NCI-H82 treated with DMSO at 0.1 percent for 48 hours (cell line): ENCODE measurements around the gene SLC25A41.
"Not testable (repeated sequence)": the region's sequence is repeated elsewhere in the genome, so short reads cannot be mapped to it uniquely, and the experiment has no call there.

Experiments
- DNase-seq: peaks from one replicate; lab custom pipeline; 2025; ENCODE audit not compliant: unreplicated experiment; lab: John Stamatoyannopoulos, UW

The SLC25A41 gene

DNA sequence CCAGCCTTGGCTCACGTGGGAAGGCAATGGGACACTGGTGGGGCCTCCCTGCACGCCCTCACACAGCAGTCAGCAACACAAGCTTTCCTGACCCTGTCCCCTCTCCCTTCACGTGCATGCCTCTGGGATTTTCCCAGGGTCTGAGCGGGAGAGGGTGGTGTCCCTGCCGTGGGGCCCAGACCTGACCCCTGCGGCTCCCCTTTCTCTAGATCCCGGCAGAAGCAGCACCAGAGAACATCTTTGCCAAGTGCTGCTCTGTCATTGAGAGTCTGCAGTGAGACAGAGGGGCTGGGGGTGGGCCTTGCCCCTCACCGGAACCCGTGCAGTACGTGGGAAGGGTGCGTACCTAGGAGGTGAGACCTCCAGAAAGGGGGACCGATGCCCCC is 21.5 kb downstream of the SLC25A41 start:
- no peak for DNase-seq

GRCh38 chr19:6409346-6409745 is 24.2 kb downstream of the SLC25A41 start:
- DNase-seq, result no peak

- DNase-seq, result no peak
Measured at GRCh38 chr19:6406401-6406800, 27.2 kb downstream of the SLC25A41 start.

DNA sequence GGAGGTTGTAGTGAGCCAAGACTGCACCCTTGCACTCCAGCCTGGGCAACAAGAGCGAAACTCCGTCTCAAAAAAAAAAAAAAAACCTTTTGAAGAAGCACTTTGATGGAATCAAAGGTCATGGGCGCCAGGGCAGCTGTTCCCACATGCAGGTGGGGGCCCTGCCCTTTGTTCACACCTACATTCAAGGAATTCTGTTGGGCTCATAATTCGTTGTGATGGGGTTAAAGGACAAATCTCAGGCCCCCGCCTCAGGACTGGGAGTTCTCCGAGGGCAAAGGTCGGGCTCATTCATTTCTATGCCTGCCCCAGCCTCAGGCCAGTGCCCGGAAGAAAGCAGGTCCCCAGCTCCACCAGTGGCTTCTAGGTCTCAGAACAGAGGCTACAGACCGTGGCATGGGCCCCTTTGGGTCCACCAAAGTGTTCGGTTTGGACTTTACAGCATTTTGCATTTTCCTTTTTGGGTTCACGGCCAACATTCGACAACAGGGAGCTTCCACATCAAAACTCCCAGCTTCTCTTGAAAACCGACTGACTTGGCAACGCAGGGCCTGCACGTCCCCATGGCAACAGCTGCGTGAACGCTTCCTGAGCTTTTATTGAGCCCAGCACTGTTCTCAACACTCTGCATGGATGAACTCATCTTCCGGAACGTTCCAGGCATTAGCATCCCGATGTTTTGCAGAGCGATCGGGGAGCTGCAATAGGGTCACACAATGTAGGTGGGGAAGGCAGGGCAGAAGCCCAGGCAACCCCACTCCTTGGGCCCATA is 30.5 kb downstream of the SLC25A41 start:
- DNase-seq, result no peak

GRCh38 chr19:6402058-6402457 is 31.5 kb downstream of the SLC25A41 start:
- no peak for DNase-seq

- not testable (repeated sequence) for DNase-seq
Measured at GRCh38 chr19:6400062-6400944, 33.3 kb downstream of the SLC25A41 start.

GRCh38 chr19:6396305-6396704 is 37.3 kb downstream of the SLC25A41 start:
- DNase-seq, result no peak

GRCh38 chr19:6394831-6395230 is 38.7 kb downstream of the SLC25A41 start:
- DNase-seq, result no peak

DNA sequence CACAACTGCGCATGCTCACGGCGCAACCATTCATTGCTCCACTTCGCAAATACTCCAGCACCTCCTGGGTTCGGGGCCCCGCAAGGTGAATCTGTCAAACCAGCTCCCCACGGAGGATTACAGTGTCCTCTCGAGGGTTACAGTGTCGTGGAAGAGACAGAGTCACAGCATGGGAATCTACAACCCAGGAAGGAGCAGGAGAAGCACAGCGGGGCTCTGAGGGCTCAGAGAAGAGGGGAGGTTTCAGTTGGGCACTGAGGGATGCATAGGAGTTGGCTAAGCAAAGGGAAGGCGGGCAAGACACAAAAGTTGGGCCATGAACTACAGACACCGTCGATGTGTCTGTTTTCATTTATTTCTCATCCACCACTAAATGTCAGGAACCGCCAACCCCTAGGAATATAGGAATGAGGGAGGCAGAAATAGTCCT is 39.6 kb downstream of the SLC25A41 start:
- DNase-seq, result peak; percentile 44

- DNase-seq, result peak; percentile 86
Measured at GRCh38 chr19:6393074-6393982, 40.2 kb downstream of the SLC25A41 start, which contains the start of gene GTF2F1. GTF2F1 (minus strand) TSS chr19:6393164; CDS start chr19:6392995, 169 bp downstream.

- DNase-seq, result no peak
Measured at GRCh38 chr19:6392221-6393073, 41.1 kb downstream of the SLC25A41 start.

DNA sequence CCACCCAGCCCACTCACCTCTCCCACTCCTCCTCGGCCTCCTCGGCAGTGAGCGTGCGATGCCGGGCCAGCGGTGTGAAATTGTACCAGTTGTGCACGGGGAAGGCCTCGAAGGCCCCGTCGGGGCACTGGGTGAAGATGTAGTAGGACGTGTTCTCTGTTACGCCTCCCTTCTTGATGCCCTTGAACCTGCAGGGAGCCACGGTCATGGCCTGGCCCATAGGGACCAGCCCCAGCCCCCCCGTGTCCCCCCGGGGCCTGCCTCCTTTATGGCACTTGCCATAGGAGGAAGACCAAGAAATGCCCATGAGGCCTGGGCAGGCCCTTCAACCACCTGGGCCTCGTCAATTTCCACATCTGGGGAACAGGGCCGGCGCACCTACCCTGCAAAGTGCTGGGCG is 46.2 kb downstream of the SLC25A41 start:
- DNase-seq, result no peak

DNA sequence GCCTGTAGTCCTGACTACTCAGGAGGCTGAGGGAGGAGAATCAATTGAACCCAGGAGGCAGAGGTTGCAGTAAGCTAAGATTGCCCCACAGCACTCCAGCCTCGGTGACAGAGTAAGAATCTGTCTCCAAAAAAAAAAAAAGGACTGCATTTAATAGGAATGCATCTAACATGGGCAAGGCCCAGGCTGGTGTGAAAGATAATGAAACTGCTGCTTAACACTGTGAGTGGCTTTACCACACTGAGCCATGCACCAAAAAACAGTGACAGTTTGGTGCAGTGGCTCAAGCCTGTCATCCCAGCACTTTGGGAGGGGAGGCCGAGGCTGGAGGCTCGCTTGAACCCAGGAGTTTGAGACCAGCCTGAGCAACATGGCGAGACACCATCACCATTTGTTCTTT is 49.2 kb downstream of the SLC25A41 start:
- no peak for DNase-seq

GRCh38 chr19:6383188-6383587 is 50.4 kb downstream of the SLC25A41 start:
- no peak for DNase-seq

GRCh38 chr19:6381030-6381750 is 52.4 kb downstream of the SLC25A41 start:
- DNase-seq, result no peak

DNA sequence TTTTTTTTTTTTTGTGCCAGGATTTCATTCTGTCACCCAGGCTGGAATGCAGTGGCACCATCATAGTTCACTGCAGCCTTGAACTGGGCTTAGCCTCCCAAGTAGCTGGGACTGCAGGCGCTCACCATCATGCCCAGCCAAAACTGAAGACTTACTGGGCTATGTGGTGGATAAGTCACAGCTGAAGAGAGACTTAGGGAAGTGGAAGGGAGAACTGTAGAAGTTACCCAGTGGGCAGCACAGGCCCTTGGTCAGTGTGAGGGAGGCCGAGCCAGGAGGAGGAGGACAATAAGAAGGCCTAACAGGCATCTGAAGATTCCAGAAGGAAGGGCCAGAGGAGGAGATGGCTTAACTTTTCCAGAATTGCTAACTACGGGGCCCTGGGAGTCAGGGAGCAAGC is 53.8 kb downstream of the SLC25A41 start:
- DNase-seq, result no peak

DNA sequence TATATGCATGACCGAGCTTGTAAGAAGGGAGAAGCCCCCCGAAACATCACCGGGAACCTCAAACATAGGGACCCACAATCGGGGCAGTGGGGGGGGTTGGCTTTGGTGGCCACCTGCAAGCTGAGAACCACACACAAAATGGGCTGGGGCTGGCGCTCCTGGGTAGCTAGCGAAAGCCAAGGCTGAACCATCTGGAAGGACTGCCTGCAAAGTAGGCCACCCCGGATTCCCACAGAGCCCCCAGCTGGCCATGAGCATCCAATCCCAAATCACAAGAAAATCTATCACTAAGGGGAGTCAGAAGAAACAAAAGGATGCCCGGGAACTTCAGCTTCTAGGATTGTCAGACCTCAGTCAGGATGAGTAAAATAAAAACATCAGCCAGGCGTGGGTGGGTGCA is 55.1 kb downstream of the SLC25A41 start:
- no peak for DNase-seq

DNA sequence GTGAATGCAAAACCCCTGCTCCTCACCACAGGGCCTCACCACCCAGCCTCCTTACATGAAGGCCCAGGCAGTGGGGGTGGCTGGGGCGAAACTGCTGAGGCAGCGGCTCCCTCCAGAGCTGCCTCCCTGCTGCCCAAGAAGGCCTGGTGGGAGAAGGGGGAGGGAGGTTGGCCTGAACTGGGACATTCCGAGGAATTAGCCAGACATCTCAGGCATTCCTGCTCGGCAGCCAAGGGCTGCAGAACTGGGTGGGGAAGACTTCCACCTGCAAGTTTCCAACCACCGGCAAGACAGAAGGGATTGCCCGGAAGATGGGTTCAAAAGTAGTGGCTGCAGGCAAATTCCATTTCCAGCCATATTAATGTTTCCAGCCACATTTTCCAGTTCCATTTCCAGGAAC is 55.5 kb downstream of the SLC25A41 start:
- no peak for DNase-seq

DNA sequence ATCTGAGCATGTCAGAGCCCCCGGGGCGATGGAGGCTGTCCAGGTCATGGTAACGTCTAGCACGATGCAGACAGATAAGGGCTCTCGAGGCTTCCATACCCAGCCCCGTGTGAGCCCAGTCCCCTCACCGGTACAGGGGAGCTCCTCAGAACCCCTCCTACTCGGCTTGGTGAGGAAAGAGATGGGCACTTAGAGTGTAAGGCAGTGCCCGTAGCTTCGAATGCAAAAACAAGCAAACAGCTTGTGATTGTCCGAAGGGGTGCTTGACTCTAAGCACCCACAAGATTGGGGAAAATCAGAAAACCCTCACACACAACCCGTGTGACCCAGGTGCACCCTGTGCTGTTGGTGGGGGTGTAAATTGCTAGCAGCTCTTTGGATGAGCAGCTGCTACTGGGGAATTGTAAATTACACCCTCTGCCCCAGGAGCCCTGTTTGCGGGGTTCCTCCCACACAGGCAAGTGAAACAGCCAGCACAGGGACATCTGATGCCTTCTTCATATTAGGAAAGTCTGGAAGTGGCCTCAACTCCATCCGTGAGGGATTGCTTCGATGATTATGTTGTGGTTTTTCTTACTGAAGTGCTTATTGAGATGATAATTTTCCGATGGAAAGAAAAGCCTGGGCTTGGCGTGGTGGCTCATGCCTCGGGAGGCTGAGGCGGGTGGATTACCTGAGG is 56.9 kb downstream of the SLC25A41 start:
- no peak for DNase-seq
